ENCODE data around the gene DEFB121.
"Not testable (repeated sequence)": the region's sequence is repeated elsewhere in the genome, so short reads cannot be mapped to it uniquely, and the experiment has no call there.

DEFB121 gene, protein sequence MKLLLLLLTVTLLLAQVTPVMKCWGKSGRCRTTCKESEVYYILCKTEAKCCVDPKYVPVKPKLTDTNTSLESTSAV

DNA sequence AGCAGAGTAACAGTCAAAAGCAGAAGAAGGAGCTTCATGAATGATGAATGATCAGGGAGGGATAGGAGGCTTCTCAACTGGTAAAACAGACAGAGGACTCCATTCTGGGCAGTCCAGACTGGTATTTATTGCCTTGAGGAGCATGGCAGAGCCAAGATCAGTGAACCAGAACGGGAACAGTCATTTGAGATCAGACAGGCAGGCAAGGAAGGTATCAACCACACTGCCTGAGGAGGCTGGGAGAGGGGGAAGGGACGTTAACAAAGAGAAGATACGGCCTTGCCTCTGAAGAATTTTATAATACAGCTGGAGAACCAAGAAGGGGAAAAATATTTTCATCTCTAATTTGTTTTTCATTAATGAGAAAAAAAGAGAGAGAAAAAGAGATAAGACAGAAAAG lies at the start of gene DEFB121:
Gene DEFB121 (minus strand): TSS at position 101 of the 400 bp plus-strand sequence. CDS start 63 bp downstream, at position 38.
- no peak for DNase-seq

DNA sequence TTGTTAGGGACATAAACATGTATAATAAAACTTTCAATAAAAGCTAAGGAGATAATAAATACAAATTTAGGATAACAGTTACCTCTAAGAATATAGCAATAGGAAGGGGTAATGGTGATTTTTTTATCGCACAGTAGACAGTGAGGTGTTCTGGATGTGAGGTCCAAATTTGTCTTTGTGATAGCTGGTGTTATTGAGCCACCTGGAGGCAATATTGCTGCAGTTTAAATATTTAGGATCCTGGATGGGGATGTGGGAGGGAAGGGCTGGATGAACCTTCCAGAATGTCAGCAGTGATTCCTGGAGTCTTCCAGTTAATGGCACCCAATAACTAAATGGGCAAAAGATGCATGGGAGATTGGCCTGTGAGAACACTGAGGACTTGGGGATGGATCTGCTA lies 48.3 kb upstream of the DEFB121 start:
- DNase-seq: no peak

DNA sequence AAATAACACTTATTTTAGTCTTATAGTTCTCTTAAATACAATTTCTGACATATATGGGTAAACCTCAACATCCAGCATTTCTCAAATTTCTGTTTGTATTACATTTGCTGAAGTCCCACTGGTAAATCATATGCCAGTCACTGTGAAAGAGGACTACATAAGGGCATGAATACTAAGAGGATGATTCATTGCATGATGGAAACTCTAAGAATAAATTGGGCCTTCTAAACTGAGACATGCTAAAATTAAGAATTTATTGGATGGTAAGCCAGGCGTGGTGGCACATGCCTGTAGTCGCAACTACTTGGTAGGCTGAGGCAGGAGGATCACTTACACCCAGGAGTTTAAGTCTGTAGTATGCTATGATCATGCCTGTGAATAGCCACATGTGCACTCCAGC lies 46.6 kb upstream of the DEFB121 start:
- no peak for DNase-seq

DNA sequence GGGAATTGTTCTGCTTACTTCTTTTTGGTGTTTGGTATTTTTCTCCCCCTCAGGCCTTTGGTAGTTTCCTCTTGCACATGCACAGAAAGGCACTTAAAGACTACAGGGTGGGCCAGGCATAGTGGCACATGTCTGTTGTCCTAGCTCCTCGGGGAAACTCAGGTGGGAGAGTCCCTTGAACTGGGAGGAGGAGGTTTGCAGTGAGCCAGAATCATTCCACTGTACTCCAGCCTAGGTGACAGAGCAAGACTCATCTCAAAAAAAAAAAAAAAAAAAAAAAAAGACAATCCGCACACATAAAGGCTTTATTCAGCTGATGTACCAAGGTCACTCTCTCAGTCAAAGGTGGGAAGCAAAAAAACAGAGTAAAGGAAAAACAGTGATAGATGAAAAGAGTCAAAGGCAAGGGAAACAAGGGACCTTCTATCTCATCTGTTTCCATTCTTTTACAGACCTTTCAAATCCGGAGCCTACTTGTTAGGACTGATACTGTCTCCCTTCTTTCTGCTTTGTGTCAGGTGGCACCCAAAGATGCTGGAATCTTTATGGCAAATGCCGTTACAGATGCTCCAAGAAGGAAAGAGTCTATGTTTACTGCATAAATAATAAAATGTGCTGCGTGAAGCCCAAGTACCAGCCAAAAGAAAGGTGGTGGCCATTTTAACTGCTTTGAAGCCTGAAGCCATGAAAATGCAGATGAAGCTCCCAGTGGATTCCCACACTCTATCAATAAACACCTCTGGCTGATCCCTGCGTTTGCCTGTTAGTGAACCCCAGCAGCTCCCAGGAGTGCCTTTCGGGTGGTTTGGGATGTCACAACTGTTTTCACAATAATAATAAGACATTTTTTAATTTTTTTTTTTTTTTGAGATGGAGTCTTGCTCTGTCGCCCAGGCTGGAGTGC lies 43.7 kb upstream of the DEFB121 start:
- DNase-seq: no peak

DNA sequence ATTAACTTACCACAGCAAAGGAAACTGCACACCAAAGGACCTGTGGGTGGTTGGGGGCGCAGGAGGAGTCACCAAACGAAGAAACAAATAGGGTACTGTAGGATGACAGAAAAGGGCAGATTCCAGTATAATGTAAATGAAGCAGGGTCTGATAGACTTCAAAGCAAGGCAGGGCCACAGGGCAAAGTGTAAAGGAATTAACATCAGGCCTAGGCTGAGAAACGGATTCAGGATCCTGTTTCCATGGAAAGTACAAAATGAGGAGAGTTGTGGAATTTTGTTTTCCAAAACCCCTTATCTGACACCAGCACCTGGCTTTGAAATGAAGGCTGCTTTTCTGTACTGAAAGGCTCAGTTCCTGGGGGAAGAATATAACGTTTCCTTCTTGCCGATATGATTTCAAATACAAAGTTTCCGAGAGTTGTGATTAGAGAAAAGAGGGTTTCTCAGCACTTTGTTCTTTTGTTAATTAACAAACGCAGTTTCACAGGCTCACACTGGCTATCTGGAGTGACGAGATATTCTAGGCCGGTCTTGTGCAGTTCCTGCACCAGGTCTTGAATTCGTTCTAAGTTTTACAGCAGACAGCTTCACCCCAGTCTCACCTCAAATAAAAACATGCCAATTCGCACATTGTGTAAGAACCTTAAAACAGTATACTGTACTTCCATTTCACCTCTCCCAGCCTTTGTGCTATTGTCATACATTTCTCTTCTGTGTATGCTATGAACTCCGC lies 40.2 kb upstream of the DEFB121 start:
- no peak for DNase-seq

DNA sequence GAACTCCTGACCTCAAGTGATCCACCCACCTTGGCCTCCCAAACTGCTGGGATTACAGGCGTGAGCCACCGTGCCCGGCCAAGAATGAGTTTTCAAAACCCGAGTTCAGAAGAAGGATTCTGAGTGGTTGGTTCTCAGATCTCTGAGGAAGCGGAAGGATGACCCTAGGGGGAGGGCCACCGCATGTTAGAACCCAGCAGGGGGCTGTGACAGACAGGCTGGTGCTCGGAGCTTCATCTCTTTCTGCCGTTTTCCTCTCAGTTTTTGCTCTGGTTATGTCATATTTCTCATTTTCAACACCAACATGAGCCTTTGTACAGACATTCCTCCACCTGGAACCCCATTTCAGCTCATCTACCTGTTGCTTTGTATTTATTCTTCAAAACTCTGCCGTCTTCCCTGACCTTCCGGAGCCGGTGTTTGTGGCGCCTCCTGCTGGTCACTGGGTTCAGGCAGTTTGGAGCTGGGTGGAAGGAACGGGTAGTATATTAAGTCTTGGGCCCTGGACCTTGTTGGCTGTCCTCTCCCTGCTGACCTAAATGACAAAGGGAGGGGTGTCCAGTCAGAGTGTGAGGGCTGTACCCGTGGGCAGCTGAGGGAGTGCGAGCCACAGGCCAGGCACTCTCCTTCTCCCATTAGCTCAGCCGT lies 34.1 kb upstream of the DEFB121 start, which contains the start of gene DEFB123:
Gene DEFB123 (plus strand): TSS at position 621 of the 648 bp plus-strand sequence. CDS start 67 bp downstream, outside the sequence.
- no peak for DNase-seq

DNA sequence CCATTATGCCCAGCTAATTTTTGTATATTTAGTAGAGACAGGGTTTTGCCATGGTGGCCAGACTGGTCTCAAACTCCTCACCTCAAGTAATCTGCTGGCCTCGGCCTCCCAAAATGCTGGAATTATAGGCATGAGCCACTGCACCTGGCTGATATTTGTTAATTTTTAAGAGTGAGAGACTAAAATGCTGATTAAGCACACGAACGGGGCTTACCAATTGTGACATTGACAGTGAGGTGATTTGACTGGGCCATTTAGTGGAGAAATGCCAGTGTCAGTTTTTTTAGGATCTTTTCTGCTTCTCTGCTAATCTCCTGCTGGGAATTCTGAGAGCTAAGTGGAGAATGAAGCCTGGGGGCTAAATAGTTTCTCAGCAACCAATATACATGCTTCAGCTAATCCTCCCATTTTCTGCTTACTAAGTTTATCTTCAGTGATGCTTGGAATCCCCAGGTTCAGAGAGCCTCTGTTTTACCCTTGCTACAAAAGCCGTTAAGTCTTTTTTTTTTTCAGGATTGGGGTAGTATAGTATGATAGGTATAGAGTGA lies 24.6 kb upstream of the DEFB121 start:
- DNase-seq: no peak

DNA sequence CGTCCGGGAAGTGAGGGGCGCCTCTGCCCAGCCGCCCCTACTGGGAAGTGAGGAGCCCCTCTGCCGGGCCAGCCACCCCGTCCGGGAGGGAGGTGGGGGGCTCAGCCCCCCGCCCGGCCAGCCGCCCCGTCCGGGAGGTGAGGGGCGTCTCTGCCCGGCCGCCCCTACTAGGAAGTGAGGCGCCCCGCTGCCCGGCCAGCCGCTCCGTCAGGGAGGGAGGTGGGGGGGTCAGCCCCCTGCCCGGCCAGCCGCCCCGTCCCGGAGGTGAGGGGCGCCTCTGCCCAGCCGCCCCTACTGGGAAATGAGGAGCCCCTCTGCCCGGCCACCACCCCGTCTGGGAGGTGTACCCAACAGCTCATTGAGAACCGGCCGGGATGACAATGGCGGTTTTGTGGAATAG lies 21.6 kb upstream of the DEFB121 start:
- not testable (repeated sequence) for DNase-seq

DNA sequence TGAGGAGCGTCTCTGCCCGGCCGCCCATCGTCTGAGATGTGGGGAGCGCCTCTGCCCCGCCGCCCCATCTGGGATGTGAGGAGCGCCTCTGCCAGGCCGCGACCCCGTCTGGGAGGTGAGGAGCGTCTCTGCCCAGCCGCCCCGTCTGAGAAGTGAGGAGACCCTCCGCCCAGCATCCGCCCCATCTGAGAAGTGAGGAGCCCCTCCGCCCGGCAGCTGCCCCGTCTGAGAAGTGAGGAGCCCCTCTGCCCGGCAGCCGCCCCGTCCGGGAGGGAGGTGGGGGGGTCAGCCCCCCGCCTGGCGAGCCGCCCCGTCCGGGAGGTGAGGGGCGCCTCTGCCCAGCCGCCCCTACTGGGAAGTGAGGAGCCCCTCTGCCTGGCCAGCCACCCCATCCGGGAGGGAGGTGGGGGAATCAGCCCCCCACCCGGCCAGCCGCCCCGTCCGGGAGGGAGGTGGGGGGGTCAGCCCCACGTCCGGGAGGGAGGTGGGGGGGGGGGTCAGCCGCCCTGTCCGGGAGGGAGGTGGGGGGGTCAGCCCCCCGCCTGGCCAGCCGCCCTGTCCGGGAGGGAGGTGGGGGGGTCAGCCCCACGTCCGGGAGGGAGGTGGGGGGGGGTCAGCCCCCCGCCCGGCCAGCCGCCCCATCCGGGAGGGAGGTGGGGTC lies 21.0 kb upstream of the DEFB121 start:
- DNase-seq: not testable (repeated sequence)

DNA sequence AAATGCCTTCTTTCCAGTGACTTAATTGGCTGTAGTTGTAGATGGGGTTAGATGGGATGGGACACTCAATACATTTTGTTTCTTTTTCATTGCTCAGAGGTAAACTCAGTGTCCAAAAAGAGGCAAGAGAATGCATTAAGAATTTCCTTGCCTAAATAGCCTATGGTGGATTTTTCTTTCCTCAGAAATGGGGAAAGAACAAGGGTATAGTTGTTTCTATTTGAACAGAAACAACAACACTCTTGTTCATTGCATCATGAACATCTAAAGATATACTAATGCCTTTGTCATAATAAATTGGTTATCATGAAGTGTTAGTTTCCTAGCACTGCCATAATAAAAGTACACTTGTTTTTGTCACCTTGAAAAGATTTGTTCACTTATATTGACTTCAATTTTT lies 19.8 kb upstream of the DEFB121 start:
- DNase-seq: no peak

DNA sequence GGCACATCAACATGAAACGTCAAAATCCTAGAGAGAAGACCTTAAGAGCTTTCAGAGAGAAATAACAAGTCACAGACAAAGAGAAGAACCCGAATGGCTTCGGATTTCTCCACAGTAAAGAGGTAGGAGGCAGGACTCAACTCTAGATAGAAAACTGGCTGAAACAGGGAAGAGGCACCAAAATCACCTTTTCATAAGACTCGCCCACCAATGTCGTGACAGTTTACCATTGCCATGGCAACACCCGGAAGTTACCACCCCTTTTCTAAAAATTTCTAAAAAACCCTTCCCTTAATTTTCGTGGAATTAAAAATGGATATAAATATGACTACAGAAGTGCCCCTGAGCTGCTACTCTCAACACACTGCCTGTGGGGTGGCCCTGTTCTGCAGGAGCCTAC lies 12.3 kb upstream of the DEFB121 start:
- DNase-seq: no peak

DNA sequence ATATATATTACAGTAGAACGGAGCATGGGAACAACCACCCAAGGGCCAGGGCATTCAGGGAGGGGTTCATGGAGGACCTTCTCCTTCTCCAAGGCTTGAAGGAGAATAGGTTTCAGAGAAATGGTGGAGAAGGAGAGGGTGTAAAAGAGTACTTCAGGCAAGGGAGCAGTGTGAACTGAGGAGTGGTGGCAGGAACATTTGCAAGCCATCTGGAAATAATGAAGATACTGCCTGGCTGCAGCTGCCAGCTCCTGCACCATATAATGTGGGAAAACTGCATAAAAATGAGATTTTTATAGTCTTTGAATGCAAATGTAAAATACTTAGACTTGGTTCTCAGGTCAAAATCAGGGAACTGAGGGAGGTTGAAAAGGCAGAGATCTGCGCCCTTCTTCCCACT lies 9.6 kb upstream of the DEFB121 start:
- no peak for DNase-seq

DNA sequence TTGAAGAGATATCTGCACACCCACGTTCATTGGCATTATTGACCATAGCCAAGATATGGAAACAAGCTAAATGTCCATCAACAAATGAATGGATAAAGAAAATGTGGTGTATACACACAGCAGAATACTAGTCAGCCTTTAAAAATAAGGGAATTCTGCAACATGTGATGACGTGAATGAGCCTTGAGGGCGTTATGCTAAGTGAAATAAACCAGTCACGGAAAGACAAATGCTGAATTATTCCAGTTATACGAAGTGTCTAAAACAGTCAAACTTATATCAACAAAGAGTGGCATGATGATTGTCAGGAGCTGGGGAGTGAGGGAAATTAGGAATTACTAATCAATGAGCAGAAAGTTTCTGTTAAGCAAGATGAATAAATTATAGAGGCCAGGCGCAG lies 8.4 kb upstream of the DEFB121 start:
- no peak for DNase-seq

DNA sequence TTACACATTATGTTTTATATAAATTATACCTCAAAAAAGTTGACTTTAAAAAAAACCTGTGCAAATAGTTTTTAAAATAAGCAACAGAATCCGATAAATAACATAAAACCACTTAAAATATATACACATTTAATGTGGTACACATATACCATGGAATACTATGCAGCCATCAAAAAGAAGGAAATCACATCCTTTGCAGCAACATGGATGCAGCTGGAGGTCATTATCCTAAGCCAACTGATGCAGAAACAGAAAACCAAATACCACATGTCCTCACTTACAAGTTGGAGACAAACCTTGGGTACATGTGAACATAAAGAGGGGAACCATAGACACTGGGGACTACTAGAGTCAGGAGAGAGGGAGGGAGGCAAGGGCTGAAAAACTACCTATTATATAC lies 4.0 kb upstream of the DEFB121 start:
- DNase-seq: no peak

DNA sequence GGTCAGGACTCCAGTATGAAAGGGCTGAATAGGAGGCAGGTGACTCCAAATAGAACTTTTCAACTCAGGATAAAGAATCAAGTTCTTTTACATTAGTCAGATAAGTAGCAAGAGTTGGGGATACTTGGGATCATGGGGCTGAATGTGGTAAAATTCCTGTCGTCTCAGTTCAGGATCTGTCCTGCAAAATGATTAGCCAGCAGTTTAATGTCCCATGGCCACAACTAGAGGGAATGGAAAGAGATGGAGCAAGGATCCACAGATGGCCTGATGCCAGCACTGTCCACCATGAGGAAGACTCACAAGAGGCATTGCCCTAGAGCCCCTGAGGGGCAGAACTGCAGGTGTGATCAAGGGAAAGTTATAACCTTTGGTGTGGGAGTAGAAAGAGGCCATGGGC lies 2.1 kb downstream of the DEFB121 start:
- DNase-seq: no peak

DNA sequence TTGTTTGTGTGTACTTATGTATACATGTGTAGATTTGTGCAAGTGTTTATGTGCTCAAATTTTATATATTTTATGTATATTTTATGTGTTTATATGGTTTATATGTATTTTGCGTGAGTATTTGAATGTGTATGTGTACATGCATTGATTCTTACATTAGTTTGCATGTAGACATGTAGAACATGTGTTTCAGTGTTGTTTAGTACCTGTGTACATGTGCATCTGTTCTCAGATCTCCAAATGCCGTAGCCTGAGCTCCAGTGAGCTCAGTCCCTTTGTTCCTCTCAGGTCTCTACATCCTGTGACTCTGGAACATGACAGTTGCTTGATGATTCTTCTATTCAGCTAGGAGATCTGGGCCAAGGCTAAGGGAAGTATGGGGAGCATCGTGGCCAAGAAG lies 11.1 kb downstream of the DEFB121 start:
- DNase-seq: no peak

DNA sequence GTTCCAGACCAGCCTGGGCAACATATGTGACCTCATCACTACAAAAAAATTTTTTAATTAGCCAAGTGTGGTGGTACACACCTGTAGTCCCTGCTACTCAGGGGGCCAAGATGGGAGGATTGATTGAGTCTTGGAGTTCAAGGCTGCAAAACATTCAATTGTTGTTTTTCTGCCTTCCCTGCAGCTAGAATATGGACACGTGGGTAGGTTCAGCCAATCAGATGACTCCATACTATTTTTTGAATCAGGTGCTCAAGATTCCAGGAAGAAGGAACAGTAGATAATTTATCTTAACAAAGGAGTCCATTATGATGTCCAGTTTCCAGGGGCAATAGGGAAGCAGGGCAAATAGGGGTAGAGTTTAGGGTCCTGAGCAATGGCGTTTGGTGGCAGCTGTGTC lies 13.2 kb downstream of the DEFB121 start:
- DNase-seq: no peak

DNA sequence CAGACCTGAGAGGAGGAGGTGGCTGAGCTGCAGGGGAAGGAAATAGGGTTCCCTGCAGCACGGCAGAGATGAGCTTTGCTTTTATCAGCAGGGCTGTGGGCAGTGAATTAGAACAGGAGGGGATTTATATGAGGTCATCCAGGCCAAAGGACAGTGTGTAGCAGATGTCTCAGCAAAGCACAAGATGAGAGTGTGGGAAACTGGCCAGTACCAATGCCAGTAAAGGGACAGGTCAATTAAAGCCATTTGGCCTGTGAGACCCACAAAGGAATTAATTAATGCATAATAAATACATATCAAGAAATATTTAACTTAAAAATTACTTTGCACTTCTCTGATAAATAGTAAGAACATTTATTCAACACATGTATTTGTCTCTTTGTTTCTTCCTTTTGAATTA lies 15.5 kb downstream of the DEFB121 start, which contains the start of gene DEFB119:
Gene DEFB119 (minus strand): TSS at position 101 of the 400 bp plus-strand sequence. CDS start 107 bp downstream, outside the sequence.
- DNase-seq: no peak

DNA sequence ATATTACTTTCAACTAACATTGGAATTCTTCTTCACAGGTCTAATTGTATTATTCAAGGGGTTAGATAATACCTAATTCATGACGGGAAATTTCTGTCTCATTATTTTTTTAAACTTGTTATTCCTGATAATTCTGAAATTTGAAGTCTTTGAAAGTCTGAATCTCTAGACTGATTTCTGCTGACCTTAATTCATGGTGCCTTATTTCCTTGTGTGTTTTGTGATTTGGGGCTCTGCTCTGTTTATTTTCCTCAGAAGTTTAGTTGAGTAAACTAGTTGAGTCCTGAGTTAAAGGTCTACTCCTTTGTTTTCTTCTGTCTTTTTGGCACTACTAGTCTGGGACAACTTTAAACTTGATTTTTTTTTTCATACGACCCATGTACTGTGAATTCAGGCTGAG lies 31.7 kb downstream of the DEFB121 start:
- no peak for DNase-seq

DNA sequence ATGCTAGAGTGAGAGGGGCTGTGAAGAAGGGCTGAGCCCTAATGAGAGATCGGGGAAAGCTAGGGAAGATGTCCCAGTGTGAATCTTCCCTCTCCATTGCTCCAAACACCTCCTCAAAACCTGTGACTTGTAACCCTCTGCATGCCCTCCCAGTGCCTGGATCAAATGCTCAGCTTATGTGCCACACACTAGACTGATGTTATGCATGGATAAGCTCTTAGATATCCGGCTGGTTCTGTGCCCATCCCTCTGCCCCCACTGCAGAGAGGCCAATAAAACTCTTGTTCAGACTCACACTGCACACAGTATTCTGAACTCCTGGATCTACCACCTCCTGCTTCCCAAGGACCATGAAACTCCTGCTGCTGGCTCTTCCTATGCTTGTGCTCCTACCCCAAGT lies 37.7 kb downstream of the DEFB121 start, which contains the start of gene DEFB118:
Gene DEFB118 (plus strand): TSS at position 301 of the 400 bp plus-strand sequence. CDS start 50 bp downstream, at position 351.
- DNase-seq: no peak

DNA sequence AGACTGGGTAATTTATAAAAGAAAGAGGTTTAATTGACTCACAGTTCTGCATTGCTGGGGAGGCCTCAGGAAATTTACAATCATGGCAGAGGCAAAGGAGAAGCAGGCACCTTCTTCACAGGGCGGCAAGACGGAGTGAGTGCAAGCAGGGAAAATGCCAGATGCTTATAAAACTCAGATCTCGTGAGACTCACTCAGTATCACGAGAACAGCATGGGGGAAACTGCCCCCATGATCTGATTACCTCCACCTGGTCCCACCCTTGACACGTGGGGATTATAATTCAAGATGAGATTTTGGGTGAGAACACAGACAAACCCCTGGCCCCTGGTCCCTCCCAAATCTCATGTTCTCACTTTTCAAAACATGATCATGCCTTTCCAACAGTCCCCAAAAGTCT lies 41.7 kb downstream of the DEFB121 start:
- DNase-seq: not testable (repeated sequence)

DNA sequence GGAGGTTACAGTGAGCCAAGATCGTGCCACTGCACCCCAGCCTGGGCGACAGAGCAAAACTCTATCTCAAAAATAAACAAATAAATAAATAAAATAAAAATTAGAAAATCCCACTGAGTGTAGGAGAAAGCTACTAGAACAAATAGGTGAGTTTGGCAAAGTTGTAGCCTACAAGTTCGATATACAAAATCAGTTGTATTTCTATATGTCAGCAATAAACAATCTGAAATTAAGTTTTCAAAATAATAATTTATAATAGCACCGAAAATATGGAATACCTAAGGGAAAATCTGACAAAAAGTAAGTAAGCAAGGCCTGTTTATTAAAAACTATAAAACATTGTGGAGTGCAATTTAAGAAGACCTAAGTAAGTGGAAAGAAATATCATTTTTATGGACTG lies 42.7 kb downstream of the DEFB121 start:
- DNase-seq: no peak

Measured in GOT3 (cell line).